Skeletal muscle cell (primary cell): Measurements from ENCODE around the gene TIMM9.
"Not testable (repeated sequence)": the region's sequence is repeated elsewhere in the genome, so short reads cannot be mapped to it uniquely, and the experiment has no call there.

ENCODE experiments used
- DNase-seq: peaks from one replicate; pipeline ENCODE4 v3.0.0-alpha.2; 2010; ENCODE audit warnings: low read depth
- H3K4me3 ChIP-seq: 2 replicates; pipeline ENCODE4 v1.5.1; 2011; ENCODE audit warnings: low read depth, mild to moderate bottlenecking, control low read depth, low read length, moderate library complexity

TIMM9 gene

DNA sequence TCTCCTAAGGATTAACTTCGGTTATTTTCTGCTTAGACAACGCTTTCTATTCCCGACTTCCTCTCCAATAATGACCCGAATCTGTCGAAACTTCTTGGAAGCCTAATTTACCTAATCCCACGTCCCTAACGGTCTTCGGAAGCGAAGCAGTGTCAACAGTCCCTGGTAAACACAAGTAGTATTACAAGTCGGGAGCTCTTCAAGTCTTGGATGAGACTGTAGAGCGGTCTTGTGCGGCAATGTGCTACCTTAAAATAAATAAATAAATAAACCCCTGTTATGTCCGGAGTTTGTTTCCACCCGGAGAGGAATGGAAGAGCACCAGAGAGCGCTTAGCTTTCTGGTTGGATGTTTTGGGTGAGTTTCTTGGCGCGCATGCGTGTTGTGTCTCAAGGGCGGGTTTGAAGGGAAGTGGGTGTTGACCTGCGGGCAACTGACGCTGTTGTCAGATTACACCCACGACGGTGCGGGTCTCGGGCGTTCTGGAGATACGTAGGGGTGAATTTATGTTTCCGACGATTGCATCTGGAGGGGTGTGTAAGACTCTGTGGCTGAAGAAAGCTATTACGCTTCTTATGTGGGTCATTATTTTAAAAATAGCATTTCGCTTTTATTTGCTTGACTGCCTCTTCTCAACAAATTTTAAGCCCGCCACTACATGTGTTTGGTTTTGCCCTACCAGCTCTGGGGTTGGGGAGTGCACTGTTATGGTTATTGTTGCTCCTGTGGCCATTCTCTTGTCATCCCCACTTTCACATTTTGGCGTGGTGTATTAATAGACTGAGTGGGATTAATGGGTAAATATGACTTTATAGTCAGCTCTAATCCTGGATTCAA lies at the start of gene TIMM9, which contains the start of gene KIAA0586:
TIMM9 (minus strand) TSS at position 251 of the 837 bp plus-strand sequence. CDS start 15,586 bp downstream, outside the sequence.
KIAA0586 (plus strand) TSS at position 439 of the 837 bp plus-strand sequence. CDS start 546 bp downstream, outside the sequence.
- peak within 1 kb of the TSS; percentile 97 for H3K4me3 ChIP-seq
- DNase-seq: peak; percentile 96

GRCh38 chr14:58476320-58476719 lies 49.0 kb upstream of the TIMM9 start:
- no peak overlapping the region for H3K4me3 ChIP-seq
- DNase-seq: no peak

DNA sequence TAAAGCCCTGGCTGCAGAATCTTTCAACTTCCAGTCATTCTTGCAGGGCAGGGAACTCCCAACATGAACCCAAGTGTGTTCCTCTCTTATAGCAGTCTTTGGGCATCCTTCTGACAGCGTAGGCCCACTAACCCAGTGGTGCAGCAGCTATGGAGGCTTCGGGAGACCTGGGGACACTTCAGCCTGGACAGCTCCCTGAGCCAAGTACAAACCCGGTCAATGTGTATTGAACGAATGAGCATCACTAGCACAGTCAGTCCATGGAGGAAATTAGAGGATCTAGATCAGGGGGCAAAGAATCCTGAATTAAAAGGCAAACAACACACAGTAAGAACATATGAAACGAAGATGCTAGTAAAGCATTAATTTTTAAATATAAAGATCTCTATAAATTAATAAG lies 42.0 kb upstream of the TIMM9 start:
- no peak overlapping the region for H3K4me3 ChIP-seq
- no peak for DNase-seq

DNA sequence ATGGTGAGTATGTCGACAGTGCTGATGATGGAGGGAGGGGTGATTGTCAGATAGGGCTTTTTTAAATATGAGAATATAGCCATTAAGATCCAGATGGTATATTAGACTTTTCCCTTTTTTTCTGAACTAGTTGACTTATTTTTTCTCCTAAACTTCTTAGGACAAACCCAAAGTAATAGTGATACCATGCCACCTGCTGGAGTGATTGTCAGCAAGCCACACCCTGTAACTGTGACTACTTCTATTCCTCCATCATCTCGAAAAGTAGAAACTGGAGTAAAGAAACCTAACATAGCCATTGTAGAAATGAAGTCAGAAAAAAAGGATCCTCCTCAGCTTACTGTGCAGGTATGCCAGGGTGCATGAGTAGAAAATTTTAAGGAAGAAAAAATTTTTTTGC lies 40.2 kb upstream of the TIMM9 start:
- no peak for DNase-seq
- H3K4me3 ChIP-seq: no peak overlapping the region

GRCh38 chr14:58466459-58466858 lies 39.1 kb upstream of the TIMM9 start:
- no peak overlapping the region for H3K4me3 ChIP-seq
- no peak for DNase-seq

- no peak overlapping the region for H3K4me3 ChIP-seq
- no peak for DNase-seq
Measured at GRCh38 chr14:58465421-58465820, 38.1 kb upstream of the TIMM9 start.

- DNase-seq: no peak
- H3K4me3 ChIP-seq: no peak overlapping the region
Measured at GRCh38 chr14:58464652-58465051, 37.3 kb upstream of the TIMM9 start.

DNA sequence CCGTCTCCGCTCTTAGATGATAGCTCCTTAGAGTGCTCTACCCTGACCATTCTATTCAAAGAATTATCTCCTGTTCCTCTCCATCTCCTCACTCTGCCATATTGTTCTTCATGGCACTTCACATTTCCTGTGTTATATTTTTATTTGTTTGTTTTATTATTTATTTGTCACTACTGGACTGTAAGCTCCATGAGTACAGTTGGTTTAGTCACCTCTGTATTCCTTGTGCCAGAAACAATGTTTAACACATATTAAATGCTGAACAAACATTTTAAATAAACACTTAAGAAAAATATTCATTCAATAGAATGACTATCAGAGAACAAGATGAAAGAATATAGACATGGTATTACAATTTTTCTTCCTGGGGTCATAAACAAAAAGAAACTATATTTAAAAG lies 35.8 kb upstream of the TIMM9 start:
- no peak for DNase-seq
- no peak overlapping the region for H3K4me3 ChIP-seq

DNA sequence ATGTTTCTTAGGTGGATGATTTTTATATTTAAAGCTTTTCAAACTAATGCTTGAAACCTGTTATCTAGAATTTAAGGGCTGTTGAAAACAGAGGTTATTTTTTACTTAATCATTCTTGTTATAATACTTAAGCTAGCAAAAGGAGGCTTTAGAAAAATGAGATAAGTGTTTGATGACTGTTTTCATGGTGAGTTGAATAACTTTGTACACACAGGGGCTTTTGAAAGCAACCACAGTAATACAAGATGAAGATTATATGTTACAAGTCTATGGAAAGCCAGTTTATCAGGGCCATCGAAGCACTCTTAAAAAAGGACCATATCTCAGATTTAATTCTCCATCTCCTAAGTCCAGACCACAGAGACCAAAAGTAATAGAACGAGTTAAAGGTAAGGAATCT lies 33.4 kb upstream of the TIMM9 start:
- DNase-seq: no peak

GRCh38 chr14:58455593-58456265 lies 28.4 kb upstream of the TIMM9 start:
- DNase-seq: no peak
- no peak overlapping the region for H3K4me3 ChIP-seq

More for the DNA sequence above, 33.4 kb upstream of the TIMM9 start:
- H3K4me3 ChIP-seq: no peak overlapping the region

GRCh38 chr14:58444627-58445026 lies 17.3 kb upstream of the TIMM9 start:
- no peak overlapping the region for H3K4me3 ChIP-seq
- DNase-seq: no peak

- H3K4me3 ChIP-seq: no peak overlapping the region
- DNase-seq: no peak
Measured at GRCh38 chr14:58439476-58439875, 12.1 kb upstream of the TIMM9 start.

- peak; percentile 1 for DNase-seq
Measured at GRCh38 chr14:58430156-58430555, 2.8 kb upstream of the TIMM9 start.

GRCh38 chr14:58428118-58428683 lies 870 bp upstream of the TIMM9 start:
- peak overlapping the region; percentile 97 for H3K4me3 ChIP-seq
- DNase-seq: peak; percentile 22

More at GRCh38 chr14:58430156-58430555, 2.8 kb upstream of the TIMM9 start:
- no peak overlapping the region for H3K4me3 ChIP-seq

DNA sequence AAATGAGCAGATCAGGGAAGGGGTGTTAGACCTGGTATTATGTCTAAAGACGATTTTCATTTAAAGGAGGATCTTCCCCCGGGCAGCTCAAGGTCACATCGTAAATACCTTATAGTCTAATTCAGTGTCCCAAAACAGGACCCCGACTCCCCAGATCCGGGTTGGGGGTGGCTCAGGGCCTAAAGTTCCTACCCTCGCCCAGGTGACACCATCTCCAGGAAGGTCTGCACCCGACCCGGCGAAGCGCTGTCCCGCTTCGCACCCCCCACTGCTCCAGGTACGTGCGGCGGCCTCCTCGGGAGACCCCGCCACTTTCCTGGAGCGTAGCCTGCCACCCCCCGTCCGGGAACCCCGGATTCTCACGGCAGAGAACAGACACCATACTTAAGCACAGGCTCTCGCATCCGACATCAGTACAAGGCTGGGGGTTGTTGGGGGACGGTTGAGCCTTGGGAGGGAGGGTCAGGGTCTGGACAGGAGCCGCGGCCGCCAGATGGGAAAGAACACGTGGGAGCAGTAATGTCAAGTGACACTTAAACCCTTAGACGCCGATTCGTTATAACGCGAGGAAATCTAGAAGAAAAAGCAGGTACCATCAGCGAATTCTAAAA lies 556 bp downstream of the TIMM9 start:
- DNase-seq: peak; percentile 21
- H3K4me3 ChIP-seq: peak overlapping the region; percentile 97

- DNase-seq, H3K4me3 ChIP-seq: not testable (repeated sequence)
Measured at GRCh38 chr14:58416934-58417333, 10.4 kb downstream of the TIMM9 start.

GRCh38 chr14:58415636-58416547 lies 11.4 kb downstream of the TIMM9 start:
- no peak overlapping the region for H3K4me3 ChIP-seq
- DNase-seq: no peak

DNA sequence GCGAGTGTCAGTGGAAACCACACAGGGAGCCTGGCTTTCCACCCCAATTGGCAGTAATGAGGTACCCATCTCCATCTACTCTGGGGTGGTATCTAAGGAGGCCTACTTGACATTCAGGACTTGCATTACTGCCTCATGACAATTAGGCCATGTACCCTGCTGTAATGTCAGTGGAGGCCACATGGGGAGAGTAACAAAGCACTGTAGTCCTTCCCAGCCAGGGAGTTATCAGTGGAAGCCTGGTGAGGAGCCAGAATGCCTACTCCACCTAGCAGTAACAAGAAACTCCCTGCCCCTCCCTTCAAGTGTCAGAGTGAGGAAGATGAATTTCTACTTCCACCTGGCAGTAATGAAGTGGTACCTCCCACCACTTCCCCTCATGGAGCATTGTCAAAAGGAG lies 12.5 kb downstream of the TIMM9 start:
- no peak overlapping the region for H3K4me3 ChIP-seq

DNA sequence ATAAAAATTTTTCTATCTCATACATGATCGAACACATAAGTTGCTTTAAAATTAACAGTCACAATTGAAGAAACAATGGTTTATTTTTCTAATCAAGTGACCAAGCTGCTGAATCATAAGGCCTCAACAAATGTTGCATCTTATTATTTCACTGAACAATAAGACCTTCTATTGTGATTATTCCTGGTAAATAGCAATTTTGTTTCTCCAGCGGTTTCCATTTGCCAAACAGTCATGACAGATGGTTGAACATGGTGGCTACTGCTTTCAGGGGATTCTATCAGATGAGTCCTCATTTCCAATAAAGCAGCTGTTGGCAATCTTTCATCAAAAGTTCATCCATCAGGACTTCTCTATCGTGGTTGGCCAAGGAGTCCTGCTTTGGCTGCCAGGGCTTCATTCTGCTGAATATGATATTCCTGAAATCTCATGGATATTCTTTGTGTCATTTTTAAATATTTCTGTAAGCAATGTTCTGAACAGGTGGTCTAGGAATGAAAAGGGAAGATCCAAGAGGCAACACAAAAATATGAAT lies 18.6 kb downstream of the TIMM9 start:
- no peak for DNase-seq
- no peak overlapping the region for H3K4me3 ChIP-seq

More for the DNA sequence above, 12.5 kb downstream of the TIMM9 start:
- no peak for DNase-seq
